Liver (tissue), 9 donors: Measurements from ENCODE around the gene JCHAIN. TPM values are rescaled to one million over a fixed set of nuclear protein-coding genes. Genes with fewer than 3 reads are reported as not detected.

Experiments used
- DNase-seq: peaks from one replicate; pipeline ENCODE4 v3.0.0-alpha.2; 2017; ENCODE audit warnings: low spot score
- H3K27ac ChIP-seq, 2 donors: one replicate each; pipeline ENCODE4 v1.7.0; 2013; ENCODE audit warnings: inconsistent platforms in 2 of 2, low read length in 2 of 2, control low read depth in 1 of 2, low read depth in 1 of 2, mild to moderate bottlenecking in 1 of 2
- H3K27me3 ChIP-seq, 4 donors: one replicate each; pipeline versions ENCODE4 v1.6.1 to v1.7.0; 2013; ENCODE audit warnings: low read length in 3 of 4, inconsistent platforms in 1 of 4, mild to moderate bottlenecking in 1 of 4, moderate library complexity in 1 of 4; ENCODE audit not compliant: control insufficient read depth in 4 of 4, insufficient read depth in 4 of 4
- H3K36me3 ChIP-seq, 4 donors: one replicate each; pipeline versions ENCODE4 v1.6.1 to v1.7.0; 2013; ENCODE audit warnings: low read length in 3 of 4, mild to moderate bottlenecking in 3 of 4, low read depth in 1 of 4, moderate library complexity in 1 of 4; ENCODE audit not compliant: control insufficient read depth in 4 of 4, insufficient read depth in 3 of 4
- H3K4me1 ChIP-seq, 4 donors: one replicate each; pipeline versions ENCODE4 v1.6.1 to v1.7.0; 2013; ENCODE audit warnings: low read length in 3 of 4, mild to moderate bottlenecking in 3 of 4, moderate library complexity in 1 of 4; ENCODE audit not compliant: control insufficient read depth in 4 of 4, insufficient read depth in 4 of 4
- H3K4me3 ChIP-seq, 3 donors: one replicate each; pipeline versions ENCODE4 v1.6.1 to v1.7.0; 2013; ENCODE audit warnings: low read length in 3 of 3, control low read depth in 1 of 3, low read depth in 1 of 3, mild to moderate bottlenecking in 1 of 3
- H3K9ac ChIP-seq, 2 donors: one replicate each; pipeline ENCODE4 v1.7.0; 2013; ENCODE audit warnings: low read length in 2 of 2, mild to moderate bottlenecking in 2 of 2, moderate library complexity in 2 of 2, control low read depth in 1 of 2, low read depth in 1 of 2
- H3K9me3 ChIP-seq, 4 donors: one replicate each; pipeline versions ENCODE4 v1.6.1 to v1.7.0; 2013; ENCODE audit warnings: low read length in 3 of 4; ENCODE audit not compliant: control insufficient read depth in 4 of 4
- EGR1 ChIP-seq, 2 donors: IDR thresholded peaks; 2 replicates each; pipeline ENCODE4 v1.6.1; 2016 to 2018; ENCODE audit warnings: antibody characterized with exemption in 2 of 2, low read depth in 2 of 2
- FOXA1 ChIP-seq: IDR thresholded peaks from 2 replicates; pipeline ENCODE4 v1.6.1; 2016; ENCODE audit warnings: antibody characterized with exemption
- FOXA2 ChIP-seq: IDR thresholded peaks from 2 replicates; pipeline ENCODE4 v1.6.1; 2016; ENCODE audit warnings: antibody characterized with exemption
- GABPA ChIP-seq, 2 donors: IDR thresholded peaks in 1 of 2; conservative IDR thresholded peaks in 1 of 2; 2 replicates each; pipeline ENCODE4 v1.6.1; 2016; ENCODE audit warnings: antibody characterized with exemption in 2 of 2, mild to moderate bottlenecking in 1 of 2, moderate library complexity in 1 of 2
- HNF4A ChIP-seq, 2 donors: conservative IDR thresholded peaks; 2 replicates each; pipeline ENCODE4 v1.6.1; 2016; ENCODE audit warnings: antibody characterized with exemption in 2 of 2, mild to moderate bottlenecking in 2 of 2
- HNF4G ChIP-seq: IDR thresholded peaks from 2 replicates; pipeline ENCODE4 v1.6.1; 2016; ENCODE audit warnings: antibody characterized with exemption
- JUND ChIP-seq, 2 donors: IDR thresholded peaks; 2 replicates each; pipeline ENCODE4 v1.6.1; 2016; ENCODE audit warnings: antibody characterized with exemption in 2 of 2
- NR2F2 ChIP-seq: IDR thresholded peaks from 2 replicates; pipeline ENCODE4 v1.6.1; 2016; ENCODE audit warnings: antibody characterized with exemption
- RAD21 ChIP-seq, 2 donors: IDR thresholded peaks; 2 replicates each; pipeline ENCODE4 v1.6.1; 2016; ENCODE audit warnings: antibody characterized with exemption in 2 of 2, mild to moderate bottlenecking in 2 of 2
- REST ChIP-seq: IDR thresholded peaks from 2 replicates; pipeline ENCODE4 v1.6.1; 2016; ENCODE audit warnings: antibody characterized with exemption, mild to moderate bottlenecking
- RXRA ChIP-seq, 2 donors: IDR thresholded peaks; 2 replicates each; pipeline ENCODE4 v1.6.1; 2017 to 2018; ENCODE audit warnings: antibody characterized with exemption in 2 of 2, mild to moderate bottlenecking in 1 of 2
- TAF1 ChIP-seq: conservative IDR thresholded peaks from 2 replicates; pipeline ENCODE4 v1.6.1; 2016; ENCODE audit warnings: antibody characterized with exemption, mild to moderate bottlenecking
- YY1 ChIP-seq: IDR thresholded peaks from 2 replicates; pipeline ENCODE4 v1.6.1; 2016; ENCODE audit warnings: antibody characterized with exemption, mild to moderate bottlenecking
- WGBS: extraction: QIAGEN DNeasy Blood & Tissue Kit; methylation state at CpG from one replicate; pipeline ENCODE4 v1.1.7; 2013; 5-methylcytosine and 5-hydroxymethylcytosine counted together
- polyA plus RNA-seq, 2 donors: library from polyadenylated mRNA; stranded (reverse) in 1 of 2; unstranded in 1 of 2; fragments of 200-250 nt in 1 of 2; fragments of >200 nt in 1 of 2; fragmentation: Nextera tagmentation in 1 of 2; extraction: Ambion mirVana in 1 of 2; gene quantifications; one replicate each; pipeline versions ENCODE4 v1.2.1 to v1.2.3, GENCODE V29; 2013 to 2015
- total RNA-seq, 2 donors: library from RNA; depleted of rRNA; stranded (reverse); fragments of >200 nt; gene quantifications; one replicate each; pipeline ENCODE4 v1.2.3, GENCODE V29; 2014
- TF ChIP-seq, protein P1 (sequence below): IDR thresholded peaks from 2 replicates; pipeline ENCODE4 v1.6.1; 2016; ENCODE audit warnings: antibody characterized with exemption
- TF ChIP-seq, protein P2 (sequence below): IDR thresholded peaks from 2 replicates; pipeline ENCODE4 v1.6.1; 2016; ENCODE audit warnings: antibody characterized with exemption
- donor health status: healthy.
- donor health status: healthy.
- donor health status: healthy.
- donor health status: healthy.
- donor health status: healthy.

JCHAIN gene
- total and polyA plus RNA-seq, 4 donors, result 2.1 to 69.5 (median 9.7) TPM

GRCh38 chr4:70678383-70678999 is 12.2 kb upstream of the JCHAIN start:
- H3K27me3 ChIP-seq, result no peaks in the 10 kb centered on the region
- H3K4me3 ChIP-seq, result no peak overlapping the region
- no peaks in the 10 kb centered on the region for H3K4me1 ChIP-seq
- H3K9me3 ChIP-seq, result no peaks in the 10 kb centered on the region
- H3K36me3 ChIP-seq, result no peaks in the 10 kb centered on the region
- no peak for DNase-seq
- no peak overlapping the region for H3K27ac ChIP-seq
- no peak overlapping the region for H3K9ac ChIP-seq
- WGBS, result 88% methylated on average over 1 of the region's 1 CpG
- no peak for TF ChIP-seq TAF1

DNA sequence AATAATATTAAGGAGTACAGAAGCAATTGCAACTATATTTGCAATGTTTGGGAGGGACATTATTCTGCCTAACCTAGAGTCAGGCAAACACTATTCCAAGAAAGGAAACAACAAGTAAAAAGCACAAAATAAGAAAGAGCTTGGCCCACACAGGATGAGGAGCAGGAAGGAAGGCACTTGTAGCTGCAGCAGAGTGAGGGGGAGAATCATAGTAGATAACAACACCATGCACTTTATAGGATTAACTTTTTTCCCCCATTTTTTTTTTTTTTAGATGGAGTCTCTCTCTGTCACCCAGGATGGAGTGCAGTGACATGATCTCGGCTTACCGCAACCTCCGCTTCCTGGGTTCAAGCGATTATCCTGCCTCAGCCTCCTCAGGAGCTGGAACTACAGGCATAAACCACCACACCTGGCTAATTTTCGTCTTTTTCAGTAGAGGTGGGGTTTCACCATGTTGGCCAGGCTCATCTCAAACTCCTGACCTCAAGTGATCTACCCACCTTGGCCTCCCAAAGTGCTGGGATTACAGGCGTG is 10.3 kb upstream of the JCHAIN start:
- H3K4me3 ChIP-seq, result no peak overlapping the region
- 93% methylated on average over 6 of the region's 6 CpGs for WGBS
- H3K9me3 ChIP-seq, result no peaks in the 10 kb centered on the region
- H3K4me1 ChIP-seq, result peaks cover 0 to 1% (median 0%) of the 10 kb centered on the region in 4 donors
- DNase-seq, result no peak
- no peak overlapping the region for H3K27ac ChIP-seq
- no peak overlapping the region for H3K9ac ChIP-seq
- no peaks in the 10 kb centered on the region for H3K27me3 ChIP-seq
- TF ChIP-seq NR2F2 (no peak), RAD21 (IDR thresholded peaks at IDR 0.05) (no peak), FOXA2 (no peak), FOXA1 (no peak), YY1 (no peak), REST (no peak), EGR1 (IDR thresholded peaks at IDR 0.05; ENCODE audit: low read depth in 2 of 2) (no peak), GABPA (IDR thresholded peaks at IDR 0.05 in 1 of 2, conservative IDR thresholded peaks at IDR 0.05 in 1 of 2) (no peak)
- TF ChIP-seq, protein P1, sequence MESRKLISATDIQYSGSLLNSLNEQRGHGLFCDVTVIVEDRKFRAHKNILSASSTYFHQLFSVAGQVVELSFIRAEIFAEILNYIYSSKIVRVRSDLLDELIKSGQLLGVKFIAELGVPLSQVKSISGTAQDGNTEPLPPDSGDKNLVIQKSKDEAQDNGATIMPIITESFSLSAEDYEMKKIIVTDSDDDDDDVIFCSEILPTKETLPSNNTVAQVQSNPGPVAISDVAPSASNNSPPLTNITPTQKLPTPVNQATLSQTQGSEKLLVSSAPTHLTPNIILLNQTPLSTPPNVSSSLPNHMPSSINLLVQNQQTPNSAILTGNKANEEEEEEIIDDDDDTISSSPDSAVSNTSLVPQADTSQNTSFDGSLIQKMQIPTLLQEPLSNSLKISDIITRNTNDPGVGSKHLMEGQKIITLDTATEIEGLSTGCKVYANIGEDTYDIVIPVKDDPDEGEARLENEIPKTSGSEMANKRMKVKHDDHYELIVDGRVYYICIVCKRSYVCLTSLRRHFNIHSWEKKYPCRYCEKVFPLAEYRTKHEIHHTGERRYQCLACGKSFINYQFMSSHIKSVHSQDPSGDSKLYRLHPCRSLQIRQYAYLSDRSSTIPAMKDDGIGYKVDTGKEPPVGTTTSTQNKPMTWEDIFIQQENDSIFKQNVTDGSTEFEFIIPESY, result no peak
- no peaks in the 10 kb centered on the region for H3K36me3 ChIP-seq

GRCh38 chr4:70674731-70675130 is 8.4 kb upstream of the JCHAIN start:
- DNase-seq, result no peak
- Histone ChIP-seq H3K27me3 (no peaks in the 10 kb centered on the region), H3K4me3 (no peak overlapping the region), H3K27ac (no peak overlapping the region), H3K4me1 (peaks cover 0 to 2% (median 0%) of the 10 kb centered on the region in 4 donors), H3K9ac (no peak overlapping the region), H3K9me3 (no peaks in the 10 kb centered on the region), H3K36me3 (no peaks in the 10 kb centered on the region)
- 86% methylated on average over 1 of the region's 1 CpG for WGBS
- TF ChIP-seq GABPA (IDR thresholded peaks at IDR 0.05 in 1 of 2, conservative IDR thresholded peaks at IDR 0.05 in 1 of 2) (no peak), REST (no peak), JUND (IDR thresholded peaks at IDR 0.05) (no peak), HNF4G (no peak), HNF4A (conservative IDR thresholded peaks at IDR 0.05) (no peak), FOXA1 (no peak), RXRA (IDR thresholded peaks at IDR 0.05) (no peak), NR2F2 (no peak), TAF1 (no peak)
- TF ChIP-seq, protein P1, result no peak
- TF ChIP-seq, protein P2, sequence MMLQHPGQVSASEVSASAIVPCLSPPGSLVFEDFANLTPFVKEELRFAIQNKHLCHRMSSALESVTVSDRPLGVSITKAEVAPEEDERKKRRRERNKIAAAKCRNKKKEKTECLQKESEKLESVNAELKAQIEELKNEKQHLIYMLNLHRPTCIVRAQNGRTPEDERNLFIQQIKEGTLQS, result no peak
